NK-92 (cell line): ENCODE results near the gene VEZT.
"Not testable (repeated sequence)": the region's sequence is repeated elsewhere in the genome, so short reads cannot be mapped to it uniquely, and the experiment has no call there.

Experiments used
- DNase-seq: peaks from one replicate; lab custom pipeline; 2025; ENCODE audit not compliant: unreplicated experiment; lab: John Stamatoyannopoulos, UW

Gene VEZT

GRCh38 chr12:95318071-95318545, 100.5 kb downstream of the VEZT start:
- no peak for DNase-seq

- no peak for DNase-seq
These were observed 102.2 kb downstream of the VEZT start for GRCh38 chr12:95319694-95320331.

- no peak for DNase-seq
These were observed 104.1 kb downstream of the VEZT start for GRCh38 chr12:95321516-95322246.

- no peak for DNase-seq
These were observed 104.7 kb downstream of the VEZT start for GRCh38 chr12:95322326-95322725.

- DNase-seq: no peak
These were observed 105.6 kb downstream of the VEZT start for GRCh38 chr12:95323212-95323611.

GRCh38 chr12:95324246-95324645, 106.6 kb downstream of the VEZT start:
- not testable (repeated sequence) for DNase-seq

- no peak for DNase-seq
These were observed 107.9 kb downstream of the VEZT start for GRCh38 chr12:95325501-95325900.

GRCh38 chr12:95326445-95326844, 108.8 kb downstream of the VEZT start:
- DNase-seq: no peak

- no peak for DNase-seq
These were observed 109.2 kb downstream of the VEZT start for GRCh38 chr12:95326855-95327254.

- no peak for DNase-seq
These were observed 111.1 kb downstream of the VEZT start for GRCh38 chr12:95328708-95329107.

- DNase-seq: no peak
These were observed 118.3 kb downstream of the VEZT start for GRCh38 chr12:95335948-95336347.

GRCh38 chr12:95336387-95337067, 118.9 kb downstream of the VEZT start:
- no peak for DNase-seq

GRCh38 chr12:95337146-95337545, 119.5 kb downstream of the VEZT start:
- no peak for DNase-seq

GRCh38 chr12:95339086-95339788, 121.6 kb downstream of the VEZT start:
- no peak for DNase-seq

- no peak for DNase-seq
These were observed 124.4 kb downstream of the VEZT start for GRCh38 chr12:95342008-95342407.

- DNase-seq: no peak
These were observed 126.0 kb downstream of the VEZT start for GRCh38 chr12:95343461-95344230.

- no peak for DNase-seq
These were observed 131.7 kb downstream of the VEZT start for GRCh38 chr12:95349291-95349690.

GRCh38 chr12:95351748-95352147, 134.1 kb downstream of the VEZT start:
- DNase-seq: no peak
